B cell (primary cell): ENCODE measurements around the gene LARGE2. TPM values are rescaled to one million over a fixed set of nuclear protein-coding genes. Genes with fewer than 3 reads are reported as not detected.

ENCODE experiments used
- ATAC-seq: fragments of 200-7000 bp; cut with Tn5 transposase; one replicate; pipeline ENCODE4 v1.10.0; 2021; ENCODE audit warnings: low read depth, mild to moderate bottlenecking, moderate number of reproducible peaks, moderate library complexity
- CTCF ChIA-PET: fragments of 350-600 bp; sonication (Branson Sonifier 250); formaldehyde crosslinking; loops from one replicate; lab custom pipeline; 2021; ENCODE audit warnings: antibody characterized with exemption, inconsistent platforms; lab: Charles Lee
- POLR2A ChIA-PET: fragments of 350-600 bp; sonication (Branson Sonifier 250); formaldehyde crosslinking; loops from one replicate; lab custom pipeline; 2021; ENCODE audit warnings: antibody characterized with exemption; lab: Charles Lee
- DNase-seq: peaks from one replicate; pipeline ENCODE4 v3.0.0; 2013
- H2AFZ ChIP-seq: 2 replicates; pipeline ENCODE4 v1.6.1; 2012; ENCODE audit warnings: mild to moderate bottlenecking, low read depth, low read length; ENCODE audit not compliant: insufficient read depth, poor library complexity, severe bottlenecking
- H3K27ac ChIP-seq, 2 donors: 1 replicate in 1 of 2; 2 replicates in 1 of 2; pipeline ENCODE4 v1.5.1; 2012 to 2013; ENCODE audit warnings: low read length in 2 of 2, mild to moderate bottlenecking in 2 of 2, moderate library complexity in 1 of 2
- H3K27me3 ChIP-seq, 4 experiments: fragments of 200-600 bp in 1 of 4; sonication (generic) in 1 of 4; replicated peaks in 1 of 4; 1 replicate in 2 of 4; 2 replicates in 2 of 4; pipeline versions ENCODE4 v1.6.1 to v1.7.0; 2013 to 2016; ENCODE audit warnings: low read length in 3 of 4, mild to moderate bottlenecking in 2 of 4, mixed read lengths in 1 of 4, moderate library complexity in 1 of 4; ENCODE audit not compliant: insufficient read depth in 4 of 4, control insufficient read depth in 3 of 4; ENCODE audit errors: control extremely low read depth in 1 of 4
- H3K36me3 ChIP-seq, 2 experiments: replicated peaks in 1 of 2; 1 replicate in 1 of 2; 2 replicates in 1 of 2; pipeline versions ENCODE4 v1.6.1 to v1.7.1; 2013; ENCODE audit warnings: low read length in 1 of 2; ENCODE audit not compliant: insufficient read depth in 2 of 2, control insufficient read depth in 1 of 2; ENCODE audit errors: control extremely low read depth in 1 of 2, extremely low read depth in 1 of 2
- H3K4me1 ChIP-seq, 2 donors: fragments of 200-600 bp in 1 of 2; sonication (generic) in 1 of 2; 1 replicate in 1 of 2; 2 replicates in 1 of 2; pipeline versions ENCODE4 v1.5.1 to v1.6.1; 2013 to 2017; ENCODE audit warnings: low read length in 2 of 2; ENCODE audit not compliant: control insufficient read depth in 2 of 2, insufficient read depth in 2 of 2
- H3K4me2 ChIP-seq: replicated peaks from 2 replicates; pipeline ENCODE3; 2012; ENCODE audit warnings: mild to moderate bottlenecking, low read depth, low read length; ENCODE audit not compliant: poor library complexity, severe bottlenecking
- H3K4me3 ChIP-seq, 5 experiments: fragments of 200-600 bp in 1 of 5; sonication (generic) in 1 of 5; 1 replicate in 3 of 5; 2 replicates in 2 of 5; pipeline versions ENCODE4 v1.5.1 to v1.7.0; 2011 to 2016; ENCODE audit warnings: low read length in 4 of 5, mild to moderate bottlenecking in 4 of 5, low read depth in 2 of 5, control low read depth in 1 of 5, moderate library complexity in 1 of 5; ENCODE audit not compliant: insufficient read depth in 1 of 5; ENCODE audit errors: control extremely low read depth in 1 of 5, extremely low read depth in 1 of 5
- H3K79me2 ChIP-seq: fragments of 200-600 bp; sonication (generic); one replicate; pipeline ENCODE4 v1.6.0; 2016; ENCODE audit warnings: low read length; ENCODE audit not compliant: control insufficient read depth, insufficient read depth
- H3K9ac ChIP-seq: fragments of 200-600 bp; sonication (generic); 2 replicates; pipeline ENCODE4 v1.6.1; 2017; ENCODE audit warnings: mild to moderate bottlenecking, low read length, moderate library complexity
- H3K9me3 ChIP-seq, 3 donors: one replicate each; pipeline versions ENCODE4 v1.6.1 to v1.7.1; 2013; ENCODE audit warnings: low read length in 2 of 3; ENCODE audit not compliant: control insufficient read depth in 2 of 3, insufficient read depth in 1 of 3; ENCODE audit errors: control extremely low read depth in 1 of 3
- H4K20me1 ChIP-seq: 2 replicates; pipeline ENCODE4 v1.6.0; 2012; ENCODE audit warnings: mild to moderate bottlenecking, low read length; ENCODE audit not compliant: insufficient read depth, control insufficient read depth, poor library complexity, severe bottlenecking
- H3K27ac Mint-ChIP-seq: one replicate; pipeline ENCODE4 v1.8.0; 2021; ENCODE audit warnings: mixed read lengths
- H3K27me3 Mint-ChIP-seq: one replicate; pipeline ENCODE4 v1.8.0; 2021; ENCODE audit warnings: mixed read lengths
- H3K4me1 Mint-ChIP-seq: one replicate; pipeline ENCODE4 v1.8.0; 2021; ENCODE audit warnings: mixed read lengths
- H3K4me3 Mint-ChIP-seq: one replicate; pipeline ENCODE4 v1.8.0; 2021; ENCODE audit warnings: mixed read lengths
- H3K9me3 Mint-ChIP-seq: one replicate; pipeline ENCODE4 v1.8.0; 2022; ENCODE audit warnings: mixed read lengths; ENCODE audit not compliant: insufficient read depth
- EZH2 ChIP-seq: IDR thresholded peaks from 2 replicates; pipeline ENCODE4 v1.6.1; 2012; ENCODE audit warnings: borderline replicate concordance, low read depth, mild to moderate bottlenecking, moderate library complexity, low read length; ENCODE audit not compliant: insufficient read depth, poor library complexity, severe bottlenecking
- WGBS: methylation state at CpG from one replicate; pipeline ENCODE4 v1.1.5; 2013; ENCODE audit warnings: missing lambda C conversion rate; ENCODE audit not compliant: insufficient coverage; 5-methylcytosine and 5-hydroxymethylcytosine counted together
- intact Hi-C: fragments of 100-400 bp; cut with micrococcal nuclease; formaldehyde crosslinking; loops from one replicate; pipeline ENCODE4 v1.10.0; 2022
- polyA plus RNA-seq: library from polyadenylated mRNA; depleted of rRNA; stranded (reverse); fragments of >200 nt; gene quantifications from 2 replicates; pipeline ENCODE4 v1.2.3, GENCODE V29; 2012
- total RNA-seq, 2 donors: library from RNA; stranded (reverse); fragments of 120-200 nt in 1 of 2; gene quantifications; 1 replicate in 1 of 2; 2 replicates in 1 of 2; pipeline versions ENCODE4 v1.2.3 to v1.2.4, GENCODE V29; 2013 to 2022

LARGE2 gene
- total and polyA plus RNA-seq, 2 donors (not counting 1 experiment from before 2014, with no cell fraction given): 109 to 264 TPM

- ATAC-seq: no peak
- H3K27ac Mint-ChIP-seq: peak overlapping the region; percentile 94
- no peak for TF ChIP-seq EZH2
- Histone ChIP-seq H3K36me3 (peaks cover 0 to 43% of the 10 kb centered on the region in 2 experiments), H3K9ac (no peak overlapping the region), H3K27me3 (no peaks in the 10 kb centered on the region), H3K79me2 (peaks cover 91% of the 10 kb centered on the region), H3K4me1 (peaks cover 65 to 84% of the 10 kb centered on the region in 2 donors), H3K27ac (peak overlapping the region in 1 of 2 donors; percentile 92), H3K9me3 (no peaks in the 10 kb centered on the region), H3K4me3 (no peak overlapping the region), H3K4me2 (no peak overlapping the region), H4K20me1 (peaks cover 33% of the 10 kb centered on the region), H2AFZ (no peak overlapping the region)
- no peaks in the 10 kb centered on the region for H3K9me3 Mint-ChIP-seq
- no peak for DNase-seq
- WGBS: no CpG with 5 or more reads among the region's 3 CpGs
- CTCF ChIA-PET: interaction anchor here (2.4 to 9.6 kb wide), 2 partner anchors 9 to 81 kb away, joined by 7 to 98 read pairs; no protein-coding TSS in a partner anchor
- H3K4me3 Mint-ChIP-seq: no peak overlapping the region
- POLR2A ChIA-PET: interaction anchor here (2.4 to 9.1 kb wide), 2 partner anchors 7 to 9 kb away, joined by 10 to 162 read pairs; partner anchors contain the start of gene PEX16
- no peaks in the 10 kb centered on the region for H3K27me3 Mint-ChIP-seq
- intact Hi-C loops: no loop called here
- peaks cover 77% of the 10 kb centered on the region for H3K4me1 Mint-ChIP-seq
Observed at GRCh38 chr11:45925550-45925949, 3.1 kb downstream of the LARGE2 start.

- ATAC-seq: no peak
- H4K20me1 ChIP-seq: peaks cover 35% of the 10 kb centered on the region
- no peak for TF ChIP-seq EZH2
- no peak overlapping the region for H3K4me3 Mint-ChIP-seq
- DNase-seq: peak; percentile 12
- no peaks in the 10 kb centered on the region for H3K9me3 ChIP-seq
- H3K27ac ChIP-seq: peak overlapping the region in 1 of 2 donors; percentile 92
- H3K9me3 Mint-ChIP-seq: no peaks in the 10 kb centered on the region
- peaks cover 77% of the 10 kb centered on the region for H3K4me1 Mint-ChIP-seq
- CTCF ChIA-PET: interaction anchor here (2.0 to 2.4 kb wide), 2 partner anchors 38 to 80 kb away, joined by 7 to 10 read pairs; no protein-coding TSS in a partner anchor
- peaks cover 60 to 84% of the 10 kb centered on the region in 2 donors for H3K4me1 ChIP-seq
- no peak overlapping the region for H3K4me3 ChIP-seq
- peak overlapping the region; percentile 90 for H3K27ac Mint-ChIP-seq
- H3K27me3 ChIP-seq: no peaks in the 10 kb centered on the region
- H3K27me3 Mint-ChIP-seq: no peaks in the 10 kb centered on the region
- peaks cover 0 to 43% of the 10 kb centered on the region in 2 experiments for H3K36me3 ChIP-seq
- WGBS: 99% methylated on average over 9 of the region's 12 CpGs
- H3K9ac ChIP-seq: no peak overlapping the region
- peaks cover 96% of the 10 kb centered on the region for H3K79me2 ChIP-seq
- intact Hi-C loops: no loop called here
- POLR2A ChIA-PET: interaction anchor here (2.4 kb wide), 1 partner anchor 8 kb away, joined by 10 read pairs; the partner anchor contains the start of gene PEX16
- no peak overlapping the region for H3K4me2 ChIP-seq
- H2AFZ ChIP-seq: no peak overlapping the region
Observed at GRCh38 chr11:45926001-45926401, 3.5 kb downstream of the LARGE2 start.
